GM19463 (cell line): Measurements from ENCODE around the gene LMAN2L.

Experiments used
- ATAC-seq: cut with Tn5 transposase; IDR thresholded peaks from one replicate; pipeline ENCODE4 v1.9.1; 2021; ENCODE audit warnings: mild to moderate bottlenecking, moderate library complexity; ENCODE audit not compliant: unreplicated experiment

The LMAN2L gene

GRCh38 chr2:96739633-96740428 lies at the start of gene LMAN2L:
TSS of gene LMAN2L (minus strand) at chr2:96740064. CDS start at chr2:96740040, 24 bp downstream.
- peak; percentile 99 for ATAC-seq

GRCh38 chr2:96789245-96789617 lies 49.4 kb upstream of the LMAN2L start:
- ATAC-seq, result no peak

- no peak for ATAC-seq
These were observed 48.8 kb upstream of the LMAN2L start for GRCh38 chr2:96788442-96789244.

- ATAC-seq, result no peak
These were observed 47.5 kb upstream of the LMAN2L start for GRCh38 chr2:96787411-96787810.

- ATAC-seq, result no peak
These were observed 43.5 kb upstream of the LMAN2L start for GRCh38 chr2:96783388-96783787.

- ATAC-seq, result no peak
These were observed 35.3 kb upstream of the LMAN2L start for GRCh38 chr2:96775160-96775559.

GRCh38 chr2:96773922-96774321 lies 34.1 kb upstream of the LMAN2L start:
- ATAC-seq, result peak; percentile 33

GRCh38 chr2:96772903-96773671 lies 33.2 kb upstream of the LMAN2L start:
- peak; percentile 45 for ATAC-seq

- ATAC-seq, result no peak
These were observed 32.1 kb upstream of the LMAN2L start for GRCh38 chr2:96771796-96772618.

GRCh38 chr2:96770442-96771202 lies 30.8 kb upstream of the LMAN2L start:
- no peak for ATAC-seq

- ATAC-seq, result no peak
These were observed 29.9 kb upstream of the LMAN2L start for GRCh38 chr2:96769814-96770213.

GRCh38 chr2:96768083-96768561 lies 28.3 kb upstream of the LMAN2L start:
- no peak for ATAC-seq

GRCh38 chr2:96767135-96767871 lies 27.4 kb upstream of the LMAN2L start:
- no peak for ATAC-seq

- ATAC-seq, result no peak
These were observed 24.4 kb upstream of the LMAN2L start for GRCh38 chr2:96764253-96764637.

- ATAC-seq, result no peak
These were observed 23.8 kb upstream of the LMAN2L start for GRCh38 chr2:96763511-96764252.

GRCh38 chr2:96762529-96763311 lies 22.9 kb upstream of the LMAN2L start:
- no peak for ATAC-seq
